Neural cell (in vitro differentiated cells): ENCODE results near the gene TEX22. TPM values are rescaled to one million over a fixed set of nuclear protein-coding genes. Genes with fewer than 3 reads are reported as not detected.
"Not testable (repeated sequence)": the region's sequence is repeated elsewhere in the genome, so short reads cannot be mapped to it uniquely, and the experiment has no call there.

Source experiments
- H2AFZ ChIP-seq: fragments of 200-600, 300-800 bp; sonication (generic), shearing (Covaris generic); 2 replicates; pipeline ENCODE4 v1.6.0; 2014; ENCODE audit warnings: low read depth, mild to moderate bottlenecking, antibody characterized with exemption, low read length, moderate library complexity
- H3F3A ChIP-seq: fragments of 200-600 bp; shearing (Covaris generic); 2 replicates; pipeline ENCODE4 v1.6.1; 2016; ENCODE audit warnings: mild to moderate bottlenecking, moderate library complexity, mixed read lengths, antibody characterized with exemption, low read length; ENCODE audit not compliant: insufficient read depth, poor library complexity, severe bottlenecking
- H3K27ac ChIP-seq: fragments of 200-600, 300-800 bp; sonication (generic), shearing (Covaris generic); 2 replicates; pipeline ENCODE4 v1.5.1; 2014; ENCODE audit warnings: mild to moderate bottlenecking, low read length, moderate library complexity
- H3K27me3 ChIP-seq: fragments of 300-800, 200-600 bp; sonication (generic), shearing (Covaris generic); 2 replicates; pipeline ENCODE4 v1.6.0; 2014; ENCODE audit warnings: mild to moderate bottlenecking, low read depth, low read length, moderate library complexity; ENCODE audit not compliant: insufficient read depth
- H3K36me3 ChIP-seq: fragments of 300-800, 200-600 bp; sonication (generic), shearing (Covaris generic); 2 replicates; pipeline ENCODE4 v1.5.1; 2014; ENCODE audit warnings: mild to moderate bottlenecking, antibody characterized with exemption, low read length, moderate library complexity; ENCODE audit not compliant: insufficient read depth
- H3K4me2 ChIP-seq: fragments of 300-800, 200-600 bp; sonication (generic), shearing (Covaris generic); 2 replicates; pipeline ENCODE4 v1.6.0; 2014; ENCODE audit warnings: mild to moderate bottlenecking, low read length
- H3K4me3 ChIP-seq: fragments of 300-800, 200-600 bp; sonication (generic), shearing (Covaris generic); 2 replicates; pipeline ENCODE4 v1.5.1; 2014; ENCODE audit warnings: mild to moderate bottlenecking, low read length, moderate library complexity
- H3K79me2 ChIP-seq: fragments of 200-600 bp; shearing (Covaris generic); replicated peaks from 2 replicates; pipeline ENCODE4 v1.6.0; 2014; ENCODE audit warnings: mild to moderate bottlenecking, low read length, moderate library complexity; ENCODE audit not compliant: insufficient read depth
- H3K9ac ChIP-seq: fragments of 300-800, 200-600 bp; sonication (generic), shearing (Covaris generic); 2 replicates; pipeline ENCODE4 v1.6.1; 2016; ENCODE audit warnings: mild to moderate bottlenecking, low read length, mixed read lengths
- H3K9me2 ChIP-seq: fragments of 200-600 bp; shearing (Covaris generic); 2 replicates; pipeline ENCODE4 v1.6.1; 2016; ENCODE audit warnings: mild to moderate bottlenecking, low read length, mixed read lengths; ENCODE audit not compliant: insufficient read depth
- H3K9me3 ChIP-seq: fragments of 200-600, 300-800 bp; sonication (generic), shearing (Covaris generic); 2 replicates; pipeline ENCODE4 v1.6.1; 2016; ENCODE audit warnings: mild to moderate bottlenecking, mixed run types, low read length, moderate library complexity, mixed read lengths
- H4K20me1 ChIP-seq: fragments of 200-600 bp; shearing (Covaris generic); 2 replicates; pipeline ENCODE4 v1.6.1; 2016; ENCODE audit warnings: mild to moderate bottlenecking, mixed run types; ENCODE audit not compliant: insufficient read depth
- CTCF ChIP-seq: fragments of 450-650 bp; IDR thresholded peaks from 2 replicates; pipeline ENCODE4 v1.5.1; 2014; ENCODE audit warnings: antibody characterized with exemption, mild to moderate bottlenecking, moderate library complexity; ENCODE audit not compliant: poor library complexity, severe bottlenecking
- EP300 ChIP-seq: fragments of 450-650 bp; conservative IDR thresholded peaks from 2 replicates; pipeline ENCODE4 v1.6.1; 2014; ENCODE audit warnings: antibody characterized with exemption, mild to moderate bottlenecking, moderate library complexity; ENCODE audit not compliant: poor library complexity, severe bottlenecking
- EZH2 ChIP-seq: fragments of 200-600, 300-800 bp; shearing (Covaris generic), sonication (generic); IDR thresholded peaks from 2 replicates; pipeline ENCODE4 v1.6.1; 2014; ENCODE audit warnings: antibody characterized with exemption, low read length, borderline replicate concordance, mild to moderate bottlenecking; ENCODE audit not compliant: insufficient read depth, poor library complexity, severe bottlenecking
- MXI1 ChIP-seq: fragments of 450-650 bp; conservative IDR thresholded peaks from 2 replicates; pipeline ENCODE4 v1.6.1; 2014; ENCODE audit warnings: antibody characterized with exemption, mild to moderate bottlenecking; ENCODE audit not compliant: poor library complexity, severe bottlenecking
- POLR2AphosphoS5 ChIP-seq: IDR thresholded peaks from 2 replicates; pipeline ENCODE4 v1.6.1; 2012
- RAD21 ChIP-seq: fragments of 450-650 bp; conservative IDR thresholded peaks from 2 replicates; pipeline ENCODE4 v1.6.1; 2014; ENCODE audit warnings: antibody characterized with exemption, mild to moderate bottlenecking, moderate library complexity
- REST ChIP-seq: IDR thresholded peaks from 2 replicates; pipeline ENCODE4 v1.6.1; 2012; ENCODE audit warnings: borderline replicate concordance
- SMC3 ChIP-seq: fragments of 450-650 bp; conservative IDR thresholded peaks from 2 replicates; pipeline ENCODE4 v1.6.1; 2014; ENCODE audit warnings: antibody characterized with exemption, mild to moderate bottlenecking, moderate library complexity; ENCODE audit not compliant: poor library complexity
- TAF1 ChIP-seq: IDR thresholded peaks from 2 replicates; pipeline ENCODE4 v1.6.1; 2012; ENCODE audit warnings: low read depth
- polyA plus RNA-seq: library from polyadenylated mRNA; depleted of rRNA; stranded (reverse); fragments of >200 nt; gene quantifications from 2 replicates; pipeline ENCODE4 v1.2.3, GENCODE V29; 2014

TEX22 gene
- polyA plus RNA-seq, 1 donor from 2014 or later = 0.22 TPM

GRCh38 chr14:105361412-105361811 is 36.9 kb upstream of the TEX22 start:
- not testable (repeated sequence) for H3K27me3 ChIP-seq, H3F3A ChIP-seq, H3K79me2 ChIP-seq, H3K4me2 ChIP-seq, H3K4me3 ChIP-seq, H3K9me2 ChIP-seq, H3K9me3 ChIP-seq, H4K20me1 ChIP-seq, H3K9ac ChIP-seq, H3K27ac ChIP-seq, H3K36me3 ChIP-seq, H2AFZ ChIP-seq

GRCh38 chr14:105363847-105364708 is 34.3 kb upstream of the TEX22 start:
- H3K27me3 ChIP-seq = no peaks in the 10 kb centered on the region
- H3F3A ChIP-seq = no peaks in the 10 kb centered on the region
- H3K79me2 ChIP-seq = no peaks in the 10 kb centered on the region
- no peaks in the 10 kb centered on the region for H3K36me3 ChIP-seq
- no peak overlapping the region for H2AFZ ChIP-seq
- no peak overlapping the region for H3K4me3 ChIP-seq
- H4K20me1 ChIP-seq = no peaks in the 10 kb centered on the region
- no peak for TF ChIP-seq RAD21
- no peak for TF ChIP-seq TAF1
- TF ChIP-seq EZH2 = no peak
- no peak for TF ChIP-seq SMC3
- TF ChIP-seq CTCF = no peak
- no peak for TF ChIP-seq POLR2AphosphoS5
- H3K27ac ChIP-seq = no peak overlapping the region
- no peaks in the 10 kb centered on the region for H3K9me2 ChIP-seq
- no peaks in the 10 kb centered on the region for H3K9me3 ChIP-seq
- H3K9ac ChIP-seq = no peak overlapping the region
- H3K4me2 ChIP-seq = no peak overlapping the region

GRCh38 chr14:105365101-105365500 is 33.2 kb upstream of the TEX22 start:
- H2AFZ ChIP-seq = no peak overlapping the region

More at GRCh38 chr14:105365101-105365500, 33.2 kb upstream of the TEX22 start:
- Histone ChIP-seq H3K79me2 (no peaks in the 10 kb centered on the region), H3K9ac (no peak overlapping the region), H3K4me3 (no peak overlapping the region), H3F3A (no peaks in the 10 kb centered on the region), H3K36me3 (no peaks in the 10 kb centered on the region), H3K4me2 (no peak overlapping the region), H3K27me3 (no peaks in the 10 kb centered on the region), H3K9me3 (no peaks in the 10 kb centered on the region), H3K9me2 (no peaks in the 10 kb centered on the region), H3K27ac (no peak overlapping the region), H4K20me1 (no peaks in the 10 kb centered on the region)
- TF ChIP-seq EZH2 = no peak
- TF ChIP-seq MXI1 = no peak
- no peak for TF ChIP-seq POLR2AphosphoS5
- no peak for TF ChIP-seq RAD21
- TF ChIP-seq EP300 = no peak
- TF ChIP-seq SMC3 = no peak
- no peak for TF ChIP-seq REST
- no peak for TF ChIP-seq TAF1
- no peak for TF ChIP-seq CTCF
